HCT116 (cell line): ENCODE data around the gene CFI.

Experiments used
- ATF3 ChIP-seq: IDR thresholded peaks from 2 replicates; pipeline ENCODE4 v1.6.1; 2012
- CEBPB ChIP-seq: IDR thresholded peaks from 2 replicates; pipeline ENCODE4 v1.6.1; 2012; ENCODE audit warnings: low read depth
- CTCF ChIP-seq, 3 experiments: fragments of 200-600 bp in 1 of 3; sonication (generic) in 1 of 3; IDR thresholded peaks in 2 of 3; conservative IDR thresholded peaks in 1 of 3; 2 replicates each; pipeline ENCODE4 v1.5.1; 2012 to 2017; ENCODE audit warnings: low read depth in 2 of 3, low read length in 2 of 3, antibody characterized with exemption in 1 of 3, borderline replicate concordance in 1 of 3, control low read depth in 1 of 3, mild to moderate bottlenecking in 1 of 3, mixed read lengths in 1 of 3, mixed run types in 1 of 3, moderate library complexity in 1 of 3; ENCODE audit not compliant: insufficient read depth in 1 of 3
- EZH2 ChIP-seq: fragments of 200-600 bp; sonication (generic); IDR thresholded peaks from 2 replicates; pipeline ENCODE4 v1.6.1; 2017; ENCODE audit warnings: antibody characterized with exemption, mixed run types
- EZH2phosphoT487 ChIP-seq: fragments of 200-600 bp; IDR thresholded peaks from 2 replicates; pipeline ENCODE4 v1.6.1; 2018; ENCODE audit warnings: antibody characterized with exemption, borderline replicate concordance
- MAX ChIP-seq: IDR thresholded peaks from 2 replicates; pipeline ENCODE4 v1.6.1; 2012
- POLR2A ChIP-seq: IDR thresholded peaks from 2 replicates; pipeline ENCODE4 v1.7.0; 2011; ENCODE audit warnings: borderline replicate concordance; ENCODE audit not compliant: insufficient read depth, insufficient read length; ENCODE audit errors: extremely low read depth
- POLR2AphosphoS5 ChIP-seq: IDR thresholded peaks from 2 replicates; pipeline ENCODE4 v1.6.1; 2011; ENCODE audit warnings: mild to moderate bottlenecking, low read depth, low read length, moderate library complexity
- SP1 ChIP-seq: IDR thresholded peaks from 2 replicates; pipeline ENCODE4 v1.6.1; 2012; ENCODE audit warnings: low read depth
- SRF ChIP-seq: IDR thresholded peaks from 2 replicates; pipeline ENCODE4 v1.6.1; 2012; ENCODE audit warnings: low read depth
- ZFX ChIP-seq: fragments of 450-650 bp; IDR thresholded peaks from 2 replicates; pipeline ENCODE4 v1.6.1; 2017
- ZNF274 ChIP-seq: fragments of 200-500 bp; sonication (Bioruptor generic); IDR thresholded peaks from 2 replicates; pipeline ENCODE4 v1.6.1; 2014; ENCODE audit warnings: mild to moderate bottlenecking, low read depth, low read length, inconsistent platforms

- TF ChIP-seq POLR2AphosphoS5 (no peak), SP1 (no peak), CTCF (IDR thresholded peaks at IDR 0.05 in 2 of 3, conservative IDR thresholded peaks at IDR 0.05 in 1 of 3; ENCODE audit: borderline replicate concordance in 1 of 3, insufficient read depth in 1 of 3, low read depth in 2 of 3, low read length in 2 of 3) (no peak), CEBPB (no peak), MAX (no peak), ZNF274 (no peak), ZFX (no peak), EZH2 (no peak), POLR2A (no peak), ATF3 (no peak), SRF (no peak), EZH2phosphoT487 (no peak)
Observed at GRCh38 chr4:109821185-109821584, 19.4 kb upstream of the CFI start.
